OCI-M2 (cell line): Measurements from ENCODE around the gene SCAI.
"Not testable (repeated sequence)": the region's sequence is repeated elsewhere in the genome, so short reads cannot be mapped to it uniquely, and the experiment has no call there.

Experiments
- DNase-seq: peaks from one replicate; lab custom pipeline; 2025; ENCODE audit not compliant: unreplicated experiment; lab: John Stamatoyannopoulos, UW

Gene SCAI

GRCh38 chr9:125106285-125106893, 36.9 kb downstream of the SCAI start:
- no peak for DNase-seq

- DNase-seq, result no peak
Measured at GRCh38 chr9:125103770-125104460, 39.4 kb downstream of the SCAI start.

- no peak for DNase-seq
Measured at GRCh38 chr9:125103021-125103420, 40.3 kb downstream of the SCAI start.

- no peak for DNase-seq
Measured at GRCh38 chr9:125100822-125101221, 42.5 kb downstream of the SCAI start.

- DNase-seq, result no peak
Measured at GRCh38 chr9:125099816-125100215, 43.5 kb downstream of the SCAI start.

- no peak for DNase-seq
Measured at GRCh38 chr9:125095821-125096443, 47.4 kb downstream of the SCAI start.

GRCh38 chr9:125091121-125091520, 52.2 kb downstream of the SCAI start:
- no peak for DNase-seq

- DNase-seq, result no peak
Measured at GRCh38 chr9:125089331-125089730, 54.0 kb downstream of the SCAI start.

GRCh38 chr9:125088752-125089151, 54.6 kb downstream of the SCAI start:
- DNase-seq, result no peak

- no peak for DNase-seq
Measured at GRCh38 chr9:125085703-125086477, 57.4 kb downstream of the SCAI start.

GRCh38 chr9:125082197-125082596, 61.1 kb downstream of the SCAI start:
- DNase-seq, result not testable (repeated sequence)

GRCh38 chr9:125080797-125081196, 62.5 kb downstream of the SCAI start:
- DNase-seq, result not testable (repeated sequence)

- DNase-seq, result no peak
Measured at GRCh38 chr9:125079931-125080330, 63.4 kb downstream of the SCAI start.

- no peak for DNase-seq
Measured at GRCh38 chr9:125075997-125076396, 67.3 kb downstream of the SCAI start.

GRCh38 chr9:125074976-125075375, 68.4 kb downstream of the SCAI start:
- DNase-seq, result no peak

- no peak for DNase-seq
Measured at GRCh38 chr9:125066839-125067619, 76.3 kb downstream of the SCAI start.

GRCh38 chr9:125061391-125061790, 81.9 kb downstream of the SCAI start:
- DNase-seq, result no peak

- DNase-seq, result no peak
Measured at GRCh38 chr9:125049212-125050049, 93.9 kb downstream of the SCAI start.

GRCh38 chr9:125043631-125044030, 99.7 kb downstream of the SCAI start:
- DNase-seq, result no peak

- DNase-seq, result no peak
Measured at GRCh38 chr9:125043148-125043547, 100.2 kb downstream of the SCAI start.
